HL-60 (cell line): ENCODE results near the gene SAPCD2.

Experiments
- CTCF ChIP-seq: IDR thresholded peaks from one replicate; pipeline ENCODE4 v1.5.1; 2011; ENCODE audit warnings: low read length, control low read depth, inconsistent platforms; ENCODE audit not compliant: insufficient read depth
- GABPA ChIP-seq: IDR thresholded peaks from 2 replicates; pipeline ENCODE4 v1.6.1; 2012; ENCODE audit warnings: low read depth
- REST ChIP-seq: IDR thresholded peaks from 2 replicates; pipeline ENCODE4 v1.6.1; 2012; ENCODE audit warnings: low read depth; ENCODE audit not compliant: insufficient replicate concordance

- no peak for TF ChIP-seq CTCF
- no peak for TF ChIP-seq REST
- TF ChIP-seq GABPA, result no peak
Observed at GRCh38 chr9:137034039-137034708, 36.2 kb downstream of the SAPCD2 start.
